Muscle layer of duodenum (tissue), 2 donors: ENCODE measurements around the gene PHACTR3.

Experiments
- H3K27ac ChIP-seq: one replicate; pipeline ENCODE4 v1.7.0; 2013; ENCODE audit warnings: mild to moderate bottlenecking, low read length
- H3K27me3 ChIP-seq: one replicate; pipeline ENCODE4 v1.7.0; 2013; ENCODE audit warnings: low read depth, mild to moderate bottlenecking, control low read depth, low read length
- H3K36me3 ChIP-seq, 2 donors: one replicate each; pipeline ENCODE4 v1.7.0; 2013; ENCODE audit warnings: low read length in 2 of 2, control low read depth in 1 of 2, mild to moderate bottlenecking in 1 of 2; ENCODE audit not compliant: insufficient read depth in 2 of 2, control insufficient read depth in 1 of 2
- H3K4me1 ChIP-seq, 2 donors: one replicate each; pipeline ENCODE4 v1.7.0; 2013; ENCODE audit warnings: low read length in 2 of 2, mild to moderate bottlenecking in 2 of 2, control low read depth in 1 of 2, moderate library complexity in 1 of 2; ENCODE audit not compliant: insufficient read depth in 2 of 2, control insufficient read depth in 1 of 2
- H3K4me3 ChIP-seq, 2 donors: one replicate each; pipeline ENCODE4 v1.7.0; 2013; ENCODE audit warnings: low read length in 2 of 2, low read depth in 1 of 2, mild to moderate bottlenecking in 1 of 2
- H3K9me3 ChIP-seq, 2 donors: one replicate each; pipeline ENCODE4 v1.7.0; 2013; ENCODE audit warnings: low read length in 2 of 2, control low read depth in 1 of 2, mild to moderate bottlenecking in 1 of 2; ENCODE audit not compliant: control insufficient read depth in 1 of 2
- donor health status: healthy.

The PHACTR3 gene

DNA sequence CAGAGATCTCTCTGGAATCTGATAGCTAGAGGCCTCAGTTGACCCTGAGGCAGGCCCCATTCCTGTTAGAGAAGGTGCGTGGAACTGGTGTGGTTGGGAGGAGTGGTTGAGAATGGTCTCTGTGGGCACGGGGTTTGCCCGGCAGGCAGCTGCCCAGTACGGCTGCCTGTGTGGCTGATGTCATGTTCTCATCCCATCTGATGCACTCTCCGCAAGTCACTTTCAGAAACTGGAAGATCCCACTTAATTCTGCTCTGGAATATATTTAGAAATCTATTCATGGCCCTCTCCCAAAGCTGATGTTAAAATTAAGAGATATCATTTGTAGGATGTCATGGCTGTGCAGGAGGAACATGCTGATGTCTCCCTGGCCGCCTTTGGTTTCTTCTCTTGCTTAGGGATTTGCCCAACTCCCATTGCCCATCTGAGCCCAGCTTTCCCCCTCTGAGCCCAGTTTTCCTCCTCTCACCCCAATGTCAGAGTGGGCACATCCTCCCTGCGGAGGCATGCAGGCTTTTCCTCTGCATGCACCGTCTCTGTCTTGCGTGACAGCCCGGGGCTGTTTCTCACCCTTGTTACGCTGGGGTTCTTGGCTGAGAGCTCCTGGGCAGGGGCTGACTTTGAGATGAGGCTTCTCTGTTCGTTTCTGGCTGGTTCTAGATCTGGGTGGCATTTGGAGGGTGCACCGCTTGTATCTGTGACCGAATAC is 21.0 kb downstream of the PHACTR3 start:
- Histone ChIP-seq H3K36me3 (no peaks in the 10 kb centered on the region), H3K27me3 (no peaks in the 10 kb centered on the region), H3K27ac (no peak overlapping the region), H3K4me3 (no peak overlapping the region), H3K9me3 (peaks cover 0 to 8% of the 10 kb centered on the region in 2 donors), H3K4me1 (no peaks in the 10 kb centered on the region)

DNA sequence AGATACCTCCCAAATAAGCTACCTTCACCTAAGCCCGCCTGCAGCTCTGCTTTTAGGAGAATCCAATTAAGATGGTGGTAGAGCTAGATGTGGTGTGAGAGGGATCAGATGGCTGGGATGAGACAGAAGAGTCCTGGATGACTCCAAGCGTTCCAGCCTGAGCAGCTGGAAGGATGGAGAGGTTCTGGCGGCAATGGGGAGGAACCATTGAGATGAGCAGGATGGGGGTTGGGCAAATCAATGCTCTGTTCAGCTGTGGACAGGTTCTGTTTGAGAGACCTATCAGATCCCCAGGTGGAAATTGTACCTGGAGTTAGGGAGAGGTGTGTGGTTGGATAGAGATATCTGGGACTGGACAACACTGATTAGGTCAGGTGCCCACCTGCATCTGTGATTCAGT is 23.0 kb downstream of the PHACTR3 start:
- H3K27ac ChIP-seq, result no peak overlapping the region
- H3K9me3 ChIP-seq, result peaks cover 0 to 8% of the 10 kb centered on the region in 2 donors
- no peaks in the 10 kb centered on the region for H3K27me3 ChIP-seq
- H3K36me3 ChIP-seq, result no peaks in the 10 kb centered on the region
- H3K4me3 ChIP-seq, result no peak overlapping the region
- no peaks in the 10 kb centered on the region for H3K4me1 ChIP-seq

DNA sequence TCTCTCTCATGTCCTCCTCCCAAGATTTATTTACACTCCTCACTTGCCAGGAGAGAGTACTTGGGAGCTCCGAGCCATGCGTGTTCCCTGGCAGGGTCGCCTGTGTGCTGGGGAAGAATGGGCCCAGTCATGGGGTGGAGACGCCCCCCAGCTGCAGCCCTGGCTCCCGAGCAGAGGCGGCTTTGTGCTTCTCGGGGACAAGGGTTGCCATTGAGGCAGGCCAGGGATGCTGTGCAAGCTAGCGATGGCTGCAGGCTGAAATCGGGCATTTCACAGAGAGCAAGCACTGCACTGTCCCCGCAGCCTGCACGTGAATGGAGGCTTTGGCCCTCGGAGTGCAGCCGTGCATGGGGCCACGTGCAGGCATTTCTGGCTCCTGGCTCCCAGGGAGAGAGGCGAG is 23.8 kb downstream of the PHACTR3 start:
- H3K9me3 ChIP-seq, result peaks cover 0 to 8% of the 10 kb centered on the region in 2 donors
- H3K27ac ChIP-seq, result no peak overlapping the region
- H3K36me3 ChIP-seq, result no peaks in the 10 kb centered on the region
- no peaks in the 10 kb centered on the region for H3K27me3 ChIP-seq
- no peak overlapping the region for H3K4me3 ChIP-seq
- no peaks in the 10 kb centered on the region for H3K4me1 ChIP-seq

DNA sequence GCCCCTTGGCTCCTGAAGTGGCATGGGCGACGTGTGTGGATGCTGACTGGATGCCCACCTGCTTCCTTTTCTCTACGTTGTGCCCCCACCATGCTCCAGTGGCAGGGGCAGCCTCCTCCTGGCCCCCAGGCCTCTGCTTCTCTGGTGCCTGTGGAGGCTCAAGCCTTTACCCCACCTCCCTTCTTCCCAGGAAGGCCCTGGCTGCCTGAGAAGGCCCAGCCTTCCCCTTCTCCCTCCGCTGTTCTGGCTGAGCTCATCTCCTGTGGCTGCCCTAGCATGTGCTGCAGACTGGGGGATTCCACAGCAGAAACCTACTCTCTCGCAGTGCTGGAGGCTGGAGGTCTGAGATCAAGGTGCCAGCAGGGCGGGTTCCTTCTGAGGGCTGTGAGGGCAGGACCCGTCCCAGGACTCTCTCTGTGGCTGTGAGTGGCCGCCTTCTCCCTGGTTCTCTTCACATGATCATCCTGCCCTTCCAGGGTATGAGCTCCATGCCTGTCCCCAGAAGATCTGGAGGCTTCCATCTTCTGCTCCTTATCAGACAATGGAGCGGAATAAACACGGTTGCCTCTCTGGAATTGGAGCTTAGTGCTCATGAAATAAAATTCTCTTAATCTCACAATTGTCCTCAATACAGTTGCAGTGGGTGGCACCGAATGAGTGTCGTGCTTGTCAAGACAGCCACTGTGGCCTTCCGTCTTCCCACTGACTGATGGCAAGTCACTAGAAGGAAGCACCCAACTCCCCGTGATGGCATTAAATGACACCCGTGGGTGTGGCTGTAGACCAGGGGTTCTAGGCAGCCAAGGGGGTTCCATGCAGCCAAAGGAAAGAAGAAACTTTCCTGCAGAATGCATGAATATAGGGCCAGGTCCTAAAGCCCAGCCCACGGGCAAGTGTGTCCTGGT is 25.1 kb downstream of the PHACTR3 start:
- Histone ChIP-seq H3K36me3 (no peaks in the 10 kb centered on the region), H3K9me3 (peaks cover 0 to 8% of the 10 kb centered on the region in 2 donors), H3K4me3 (no peak overlapping the region), H3K27ac (no peak overlapping the region), H3K4me1 (no peaks in the 10 kb centered on the region), H3K27me3 (no peaks in the 10 kb centered on the region)

DNA sequence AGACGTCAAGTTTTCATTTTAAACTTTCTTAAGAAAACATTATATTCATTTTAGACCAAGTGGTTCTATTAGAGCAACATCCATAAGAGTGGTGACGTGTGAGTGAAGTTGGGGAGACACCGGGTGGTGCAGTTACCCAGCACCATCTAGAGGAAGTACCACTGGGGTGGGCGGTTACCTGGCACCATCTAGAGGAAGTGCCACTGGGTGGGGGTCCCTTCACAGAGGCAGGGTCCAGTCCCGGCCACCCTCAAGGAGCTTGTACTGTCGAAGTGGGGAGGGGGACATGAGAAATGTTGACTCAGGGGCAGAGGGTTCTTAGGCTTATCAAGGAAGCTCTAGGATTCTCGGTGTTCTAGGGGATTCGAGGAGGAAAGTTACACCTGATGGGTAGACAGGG is 26.2 kb downstream of the PHACTR3 start:
- no peaks in the 10 kb centered on the region for H3K4me1 ChIP-seq

DNA sequence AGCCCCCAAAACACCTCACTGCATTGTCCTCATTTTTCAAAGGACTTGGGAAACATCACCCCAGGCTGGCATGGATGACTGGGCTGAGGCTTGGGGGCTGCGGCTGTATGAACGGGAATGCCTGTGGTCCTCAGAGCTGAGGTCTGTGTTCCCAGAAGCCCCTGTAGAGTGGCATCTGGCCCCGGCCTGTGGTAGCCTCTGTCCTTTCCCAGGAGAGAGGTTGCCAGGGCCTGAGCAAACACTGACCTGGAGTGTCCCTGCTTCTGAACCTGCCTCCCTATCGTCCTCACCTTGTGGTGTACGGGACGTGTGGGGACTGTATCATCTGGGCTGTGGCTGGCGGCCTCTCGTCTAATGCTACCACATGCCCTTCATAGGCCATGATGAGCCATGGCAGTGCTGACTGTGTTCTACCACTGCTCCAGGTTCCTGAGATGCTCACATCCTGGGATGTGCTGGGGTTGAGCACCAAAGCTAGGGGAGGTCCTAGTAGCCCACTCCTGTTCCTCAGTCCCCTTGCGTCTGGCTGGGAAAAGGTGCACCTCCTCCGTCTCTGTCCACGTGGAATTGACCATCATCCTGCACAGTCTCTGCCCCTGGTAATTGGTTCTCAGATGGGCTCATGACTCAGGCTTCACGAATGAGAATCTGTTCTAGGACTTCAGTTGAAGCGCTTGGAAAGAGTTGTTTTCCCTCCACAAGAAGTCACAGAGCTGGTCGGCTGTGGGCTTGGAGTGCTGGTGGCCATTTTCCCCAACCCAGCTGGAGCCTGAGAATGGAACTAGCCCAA is 27.6 kb downstream of the PHACTR3 start:
- no peaks in the 10 kb centered on the region for H3K4me1 ChIP-seq
- no peaks in the 10 kb centered on the region for H3K27me3 ChIP-seq
- no peak overlapping the region for H3K4me3 ChIP-seq
- no peaks in the 10 kb centered on the region for H3K36me3 ChIP-seq
- peaks cover 0 to 1% of the 10 kb centered on the region in 2 donors for H3K9me3 ChIP-seq
- no peak overlapping the region for H3K27ac ChIP-seq

More for the DNA sequence above, 26.2 kb downstream of the PHACTR3 start:
- H3K27ac ChIP-seq, result no peak overlapping the region
- H3K36me3 ChIP-seq, result no peaks in the 10 kb centered on the region
- no peaks in the 10 kb centered on the region for H3K27me3 ChIP-seq
- H3K9me3 ChIP-seq, result peaks cover 0 to 8% of the 10 kb centered on the region in 2 donors
- no peak overlapping the region for H3K4me3 ChIP-seq

DNA sequence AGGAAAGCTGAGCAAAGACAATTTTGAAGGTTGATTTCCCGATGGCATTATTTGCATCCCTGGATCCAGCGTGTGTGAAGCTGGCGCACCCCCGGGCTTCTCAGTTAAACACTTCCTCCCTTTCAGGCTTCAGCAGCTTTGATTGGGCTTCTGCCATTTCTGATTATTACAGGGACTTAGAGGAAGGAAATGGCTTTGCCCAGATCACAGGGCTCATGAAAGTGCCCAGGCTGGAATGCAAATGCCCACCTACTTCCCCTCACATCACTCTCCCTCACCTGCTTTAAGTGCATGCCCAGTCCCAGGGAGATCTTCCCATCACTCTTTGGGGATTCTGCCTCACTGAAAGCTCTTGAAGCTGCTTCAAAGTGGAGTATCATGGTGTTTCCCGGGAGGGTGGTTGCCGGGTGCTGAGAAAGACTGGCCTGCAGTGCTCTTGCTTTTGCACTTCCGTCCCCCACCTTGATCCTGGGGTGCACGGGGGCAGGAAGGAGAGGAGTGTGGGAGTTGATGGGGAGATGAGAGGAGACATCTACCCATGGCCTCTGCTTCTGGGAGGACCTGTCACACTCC is 28.3 kb downstream of the PHACTR3 start:
- no peaks in the 10 kb centered on the region for H3K36me3 ChIP-seq
- H3K9me3 ChIP-seq, result no peaks in the 10 kb centered on the region
- H3K4me3 ChIP-seq, result no peak overlapping the region
- H3K27me3 ChIP-seq, result no peaks in the 10 kb centered on the region
- H3K4me1 ChIP-seq, result no peaks in the 10 kb centered on the region
- no peak overlapping the region for H3K27ac ChIP-seq

DNA sequence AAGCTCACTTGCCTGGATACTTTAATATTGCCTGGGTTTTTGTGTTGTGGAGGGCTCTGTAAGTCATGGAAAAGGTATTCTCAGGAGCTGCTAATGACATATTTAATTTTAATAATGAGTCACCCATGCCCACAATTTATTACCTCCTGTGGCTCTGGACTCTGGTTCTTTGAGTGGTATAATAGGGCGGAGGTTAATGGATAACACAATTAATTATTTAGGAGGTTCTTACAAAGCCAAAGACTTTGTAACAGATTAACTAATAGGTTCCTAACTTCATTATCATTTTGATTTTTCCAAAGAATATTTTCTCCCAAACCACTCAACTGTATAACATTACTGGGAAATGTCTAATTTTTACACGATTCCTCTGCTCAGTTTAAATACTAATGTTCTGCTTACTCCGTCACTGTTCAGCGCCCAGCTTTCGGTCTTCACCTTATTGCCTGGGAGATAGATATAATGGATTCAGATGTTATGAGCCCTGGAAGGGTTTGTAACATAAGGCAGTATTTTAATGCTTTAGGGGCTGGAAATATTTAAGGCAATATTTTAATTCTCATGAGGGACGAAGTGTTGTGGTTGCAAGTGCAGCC is 29.4 kb downstream of the PHACTR3 start:
- Histone ChIP-seq H3K27me3 (no peaks in the 10 kb centered on the region), H3K9me3 (no peaks in the 10 kb centered on the region), H3K4me3 (no peak overlapping the region), H3K36me3 (no peaks in the 10 kb centered on the region), H3K27ac (no peak overlapping the region), H3K4me1 (no peaks in the 10 kb centered on the region)

DNA sequence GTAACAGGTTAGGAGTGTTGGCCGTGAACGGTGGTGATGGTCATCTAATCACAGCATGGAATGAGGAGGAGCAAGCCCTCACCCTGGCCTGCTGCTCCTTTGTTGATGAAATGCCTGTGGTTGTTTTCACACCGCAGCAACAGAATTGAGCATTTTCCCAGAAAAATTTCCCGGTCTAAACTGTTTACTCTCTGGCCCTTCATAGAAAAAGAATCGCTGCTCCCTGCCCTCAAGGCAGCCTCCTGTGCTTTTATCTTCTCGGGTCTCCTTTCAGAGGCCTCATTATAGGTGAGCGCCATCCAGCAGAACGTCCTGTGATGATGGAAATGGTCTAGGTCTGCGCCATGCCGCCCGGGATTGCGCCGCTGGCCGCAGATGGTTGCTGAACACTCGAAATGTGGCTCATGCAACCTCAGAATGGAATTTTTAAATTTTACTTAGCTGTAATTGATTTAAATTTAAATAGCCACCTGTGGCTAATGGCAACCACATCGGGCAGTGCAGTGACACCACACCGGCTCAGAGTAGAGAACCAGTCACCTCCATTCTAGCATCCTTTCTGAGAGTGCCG is 30.2 kb downstream of the PHACTR3 start:
- no peaks in the 10 kb centered on the region for H3K36me3 ChIP-seq
- no peak overlapping the region for H3K4me3 ChIP-seq
- no peak overlapping the region for H3K27ac ChIP-seq
- no peaks in the 10 kb centered on the region for H3K27me3 ChIP-seq
- H3K9me3 ChIP-seq, result no peaks in the 10 kb centered on the region
- H3K4me1 ChIP-seq, result no peaks in the 10 kb centered on the region

DNA sequence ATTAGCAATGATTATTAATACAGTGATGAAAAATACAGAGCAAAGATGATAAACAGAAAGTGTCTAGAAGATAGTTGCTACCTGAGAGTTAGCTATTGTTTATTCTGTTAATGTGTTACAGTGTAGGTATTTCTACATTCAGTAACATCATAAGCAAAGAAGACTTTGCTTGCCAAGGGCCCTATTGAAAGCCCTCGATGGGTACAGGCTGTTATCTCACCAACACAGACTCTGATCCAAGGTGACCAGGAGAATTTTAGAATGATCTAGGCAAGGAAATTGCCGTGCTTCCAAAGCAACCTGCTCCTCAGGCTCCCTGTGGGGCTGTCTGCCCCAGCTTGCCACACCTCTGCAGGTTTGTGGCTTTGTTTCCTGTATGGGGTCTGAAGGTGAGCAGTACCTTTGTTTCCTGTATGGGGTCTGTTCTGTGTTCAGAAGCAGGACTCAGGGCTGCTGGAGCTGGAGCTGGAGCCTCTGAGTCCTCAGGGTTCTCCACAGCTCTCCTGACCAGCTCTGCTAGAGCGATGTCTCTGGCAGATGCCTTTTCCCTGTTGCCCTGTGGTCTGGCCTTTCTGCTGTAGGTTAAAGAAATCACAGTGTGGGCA is 32.5 kb downstream of the PHACTR3 start:
- no peaks in the 10 kb centered on the region for H3K27me3 ChIP-seq
- no peak overlapping the region for H3K4me3 ChIP-seq
- H3K9me3 ChIP-seq, result no peaks in the 10 kb centered on the region
- H3K36me3 ChIP-seq, result no peaks in the 10 kb centered on the region
- no peak overlapping the region for H3K27ac ChIP-seq
- H3K4me1 ChIP-seq, result no peaks in the 10 kb centered on the region
